ENCODE results near the gene STK39. TPM values are rescaled to one million over a fixed set of nuclear protein-coding genes. Genes with fewer than 3 reads are reported as not detected.
A peak's percentile ranks its signal among the peaks of the same experiment; 100 is the strongest.

STK39 gene
- total and polyA plus RNA-seq, 2 experiments from 2014 or later = 32.7 to 51.7 TPM

DNA sequence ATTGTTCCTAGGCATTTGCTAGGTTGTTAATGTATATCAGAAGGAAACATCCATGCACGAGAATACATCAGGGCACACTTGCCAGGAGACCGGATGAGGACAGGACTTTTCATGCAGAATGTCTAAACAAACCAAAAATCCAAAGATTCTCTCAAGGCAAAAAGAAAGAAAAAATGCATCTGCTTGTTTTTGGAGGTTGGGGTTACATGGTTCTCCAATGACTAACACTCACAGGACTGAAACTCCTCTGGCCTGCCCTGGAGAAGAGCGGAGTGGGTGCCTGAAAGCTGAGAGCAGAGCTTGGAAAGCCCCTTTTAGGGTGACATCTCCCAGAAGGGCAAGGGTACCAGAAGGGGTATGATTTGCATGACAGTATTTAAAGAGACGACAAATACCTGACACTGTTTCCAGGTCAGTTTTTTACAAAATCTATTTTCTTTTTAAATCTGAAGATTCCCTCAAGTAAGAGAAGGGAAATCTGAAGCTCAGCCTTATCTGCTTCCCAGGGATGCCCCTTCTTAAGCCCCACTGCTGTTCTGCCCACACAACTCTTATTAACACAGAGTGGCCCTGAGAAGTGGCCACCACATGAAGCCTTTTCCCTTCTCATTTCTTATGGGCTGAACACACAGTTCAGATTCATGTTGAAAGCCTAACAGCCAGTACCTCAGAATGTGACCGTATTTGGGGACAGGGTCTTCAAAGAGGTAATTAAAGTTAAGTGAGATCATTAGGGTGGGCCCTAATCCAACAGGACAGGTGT is 216.4 kb downstream of the STK39 start:
- no peaks in the 10 kb centered on the region for H3K9me3 ChIP-seq (ENCODE audit: low read depth)
- TF ChIP-seq, protein P1, sequence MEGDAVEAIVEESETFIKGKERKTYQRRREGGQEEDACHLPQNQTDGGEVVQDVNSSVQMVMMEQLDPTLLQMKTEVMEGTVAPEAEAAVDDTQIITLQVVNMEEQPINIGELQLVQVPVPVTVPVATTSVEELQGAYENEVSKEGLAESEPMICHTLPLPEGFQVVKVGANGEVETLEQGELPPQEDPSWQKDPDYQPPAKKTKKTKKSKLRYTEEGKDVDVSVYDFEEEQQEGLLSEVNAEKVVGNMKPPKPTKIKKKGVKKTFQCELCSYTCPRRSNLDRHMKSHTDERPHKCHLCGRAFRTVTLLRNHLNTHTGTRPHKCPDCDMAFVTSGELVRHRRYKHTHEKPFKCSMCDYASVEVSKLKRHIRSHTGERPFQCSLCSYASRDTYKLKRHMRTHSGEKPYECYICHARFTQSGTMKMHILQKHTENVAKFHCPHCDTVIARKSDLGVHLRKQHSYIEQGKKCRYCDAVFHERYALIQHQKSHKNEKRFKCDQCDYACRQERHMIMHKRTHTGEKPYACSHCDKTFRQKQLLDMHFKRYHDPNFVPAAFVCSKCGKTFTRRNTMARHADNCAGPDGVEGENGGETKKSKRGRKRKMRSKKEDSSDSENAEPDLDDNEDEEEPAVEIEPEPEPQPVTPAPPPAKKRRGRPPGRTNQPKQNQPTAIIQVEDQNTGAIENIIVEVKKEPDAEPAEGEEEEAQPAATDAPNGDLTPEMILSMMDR (IDR thresholded peaks at IDR 0.05; ENCODE audit: low read depth, low read length) = no peak
- no peak overlapping the region for H3K4me3 ChIP-seq
- peaks cover 12% of the 10 kb centered on the region for H3K4me1 ChIP-seq (ENCODE audit: low read depth)
- H3K27me3 ChIP-seq = no peaks in the 10 kb centered on the region
- no peaks in the 10 kb centered on the region for H3K36me3 ChIP-seq
- peak in 1 of 2 donors; percentile 20 for DNase-seq (ENCODE audit: low read depth in 1 of 2, low spot score in 1 of 2)
- no peak overlapping the region for H3K27ac ChIP-seq

DNA sequence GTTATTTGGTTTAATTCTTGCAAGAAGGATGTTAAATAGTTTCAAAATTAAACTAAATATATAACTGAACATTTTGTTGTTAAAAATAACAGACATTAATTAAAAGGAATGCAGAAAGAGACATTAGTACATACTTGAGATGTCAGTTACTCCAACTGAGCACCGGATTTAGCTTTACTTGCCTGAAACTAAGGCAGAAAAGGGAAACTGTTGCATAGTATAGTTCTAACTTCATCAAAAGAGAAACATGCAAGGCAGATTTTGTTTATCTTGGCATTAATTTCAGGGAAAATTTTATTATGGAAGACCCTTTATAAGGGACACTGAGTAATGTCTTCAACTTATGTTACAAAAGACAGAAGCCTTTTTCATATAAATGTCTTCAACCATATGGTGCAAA is 218.3 kb downstream of the STK39 start:
- Histone ChIP-seq H3K27ac (no peak overlapping the region), H3K9me3 (ENCODE audit: low read depth) (no peaks in the 10 kb centered on the region), H3K36me3 (no peaks in the 10 kb centered on the region), H3K27me3 (no peaks in the 10 kb centered on the region), H3K4me3 (no peak overlapping the region), H3K4me1 (ENCODE audit: low read depth) (peaks cover 12% of the 10 kb centered on the region)
- TF ChIP-seq, protein P1 (IDR thresholded peaks at IDR 0.05; ENCODE audit: low read depth, low read length) = no peak
- DNase-seq (ENCODE audit: low read depth in 1 of 2, low spot score in 1 of 2) = no peak

DNA sequence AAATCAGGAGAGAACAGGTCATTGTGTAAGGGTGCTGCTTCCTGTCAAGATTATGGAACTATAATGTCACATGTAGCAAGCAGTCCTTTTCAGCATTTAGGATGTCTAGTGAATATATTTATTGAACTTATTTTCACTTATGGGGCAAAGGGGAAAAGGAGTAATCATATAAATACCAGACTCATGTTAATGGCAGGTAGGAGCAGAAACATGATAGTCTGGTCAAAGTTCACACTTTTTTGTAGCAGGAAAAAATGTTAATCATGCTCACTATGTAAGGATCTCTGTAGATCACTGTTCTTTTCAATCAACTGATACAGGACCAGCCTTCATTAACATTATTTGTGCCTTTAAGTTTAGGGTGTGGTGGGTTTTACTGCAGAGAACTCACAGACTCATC is 219.0 kb downstream of the STK39 start:
- TF ChIP-seq, protein P1 (IDR thresholded peaks at IDR 0.05; ENCODE audit: low read depth, low read length) = no peak
- no peaks in the 10 kb centered on the region for H3K36me3 ChIP-seq
- peaks cover 12% of the 10 kb centered on the region for H3K4me1 ChIP-seq (ENCODE audit: low read depth)
- no peak overlapping the region for H3K4me3 ChIP-seq
- H3K9me3 ChIP-seq (ENCODE audit: low read depth) = no peaks in the 10 kb centered on the region
- no peak for DNase-seq (ENCODE audit: low read depth in 1 of 2, low spot score in 1 of 2)
- peak overlapping the region; percentile 57 for H3K27ac ChIP-seq
- H3K27me3 ChIP-seq = no peaks in the 10 kb centered on the region

DNA sequence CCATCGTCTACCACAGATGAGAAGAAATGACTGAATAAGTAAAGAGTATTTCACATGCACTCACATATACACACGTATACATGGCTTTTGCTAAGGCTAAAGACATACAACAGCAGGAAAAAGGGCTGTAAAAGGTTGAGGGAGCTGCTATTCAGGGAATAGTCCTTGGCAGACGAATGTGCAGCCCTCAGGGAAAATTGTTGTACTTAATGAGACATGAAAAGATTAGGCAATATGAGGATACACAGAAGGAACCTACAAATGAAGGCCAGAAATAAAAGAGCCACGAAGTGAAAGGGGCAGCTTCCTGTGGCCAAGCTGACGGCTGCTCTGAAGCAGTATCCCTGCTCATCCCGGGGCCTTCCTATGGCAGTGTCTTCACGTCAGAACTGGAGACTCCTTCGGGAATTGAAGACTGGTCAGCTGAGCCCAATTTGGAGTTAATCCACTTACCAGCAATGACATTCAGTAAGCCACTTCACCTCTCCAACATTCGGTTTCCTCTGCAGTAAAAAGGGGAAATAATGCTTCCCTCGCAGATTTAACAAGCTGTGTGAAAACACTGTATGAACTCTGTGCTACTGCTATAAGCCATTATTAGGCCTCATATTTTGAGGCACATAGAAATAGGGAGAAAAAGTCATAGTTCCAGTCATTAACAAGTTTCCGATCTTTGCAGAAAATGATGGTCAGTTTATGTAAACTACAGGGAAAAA is 221.8 kb downstream of the STK39 start:
- no peaks in the 10 kb centered on the region for H3K27me3 ChIP-seq
- H3K9me3 ChIP-seq (ENCODE audit: low read depth) = no peaks in the 10 kb centered on the region
- peaks cover 12% of the 10 kb centered on the region for H3K4me1 ChIP-seq (ENCODE audit: low read depth)
- TF ChIP-seq, protein P1 (IDR thresholded peaks at IDR 0.05; ENCODE audit: low read depth, low read length) = no peak
- no peak for DNase-seq (ENCODE audit: low read depth in 1 of 2, low spot score in 1 of 2)
- H3K36me3 ChIP-seq = no peaks in the 10 kb centered on the region
- H3K27ac ChIP-seq = no peak overlapping the region
- no peak overlapping the region for H3K4me3 ChIP-seq

DNA sequence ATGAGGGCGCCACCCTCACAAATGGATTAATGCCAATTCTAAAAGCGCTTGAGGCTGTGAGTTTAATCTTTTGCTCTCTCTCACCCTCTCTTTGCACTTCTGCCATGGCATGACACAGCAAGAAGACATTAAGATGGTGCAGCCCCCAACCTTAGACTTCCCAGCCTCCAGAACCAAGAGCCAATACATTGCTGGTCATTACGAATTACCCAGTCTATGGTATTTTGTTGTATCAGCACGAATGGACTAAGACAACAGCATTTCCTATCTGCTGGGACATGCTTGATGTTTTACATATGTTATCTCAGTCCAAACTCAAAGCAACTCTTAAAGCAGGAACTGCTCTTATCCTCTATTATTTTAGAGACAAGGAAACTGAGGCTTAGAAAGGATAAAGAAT is 222.9 kb downstream of the STK39 start:
- DNase-seq (ENCODE audit: low read depth in 1 of 2, low spot score in 1 of 2) = no peak
- Histone ChIP-seq H3K9me3 (ENCODE audit: low read depth) (no peaks in the 10 kb centered on the region), H3K36me3 (no peaks in the 10 kb centered on the region), H3K4me1 (ENCODE audit: low read depth) (peaks cover 12% of the 10 kb centered on the region), H3K4me3 (no peak overlapping the region), H3K27ac (no peak overlapping the region), H3K27me3 (no peaks in the 10 kb centered on the region)
- TF ChIP-seq, protein P1 (IDR thresholded peaks at IDR 0.05; ENCODE audit: low read depth, low read length) = no peak

Data from cardiac muscle cell (in vitro differentiated cells and primary cell).